HG03196 (cell line): ENCODE results near the gene EFNA5.

ENCODE experiments used
- ATAC-seq: cut with Tn5 transposase; IDR thresholded peaks from one replicate; pipeline ENCODE4 v1.9.1; 2021; ENCODE audit not compliant: unreplicated experiment

Gene EFNA5

GRCh38 chr5:107523029-107523680 lies 147.6 kb downstream of the EFNA5 start:
- no peak for ATAC-seq

GRCh38 chr5:107522456-107522855 lies 148.3 kb downstream of the EFNA5 start:
- ATAC-seq: no peak

DNA sequence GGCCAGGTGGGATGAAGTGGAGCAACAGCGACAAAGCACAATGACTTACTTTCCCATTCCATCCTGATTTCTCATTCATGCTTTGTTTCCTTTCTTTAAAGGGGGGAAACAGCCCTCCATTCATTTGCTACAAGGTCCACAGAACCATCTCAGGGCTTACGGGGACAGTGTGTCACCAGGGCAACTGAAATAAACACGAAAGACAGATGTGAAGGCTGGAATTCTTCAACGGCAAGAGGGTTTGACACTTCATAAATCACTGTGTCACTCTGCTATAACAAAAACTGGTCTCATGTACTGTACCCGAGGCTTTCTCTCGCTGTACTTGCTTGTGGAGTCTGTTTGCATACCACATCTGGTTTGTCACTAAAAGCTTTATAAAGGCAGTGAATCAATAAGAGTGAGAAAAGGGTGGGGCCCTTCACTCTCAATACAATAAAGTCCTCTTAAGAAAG lies 150.8 kb downstream of the EFNA5 start:
- no peak for ATAC-seq

DNA sequence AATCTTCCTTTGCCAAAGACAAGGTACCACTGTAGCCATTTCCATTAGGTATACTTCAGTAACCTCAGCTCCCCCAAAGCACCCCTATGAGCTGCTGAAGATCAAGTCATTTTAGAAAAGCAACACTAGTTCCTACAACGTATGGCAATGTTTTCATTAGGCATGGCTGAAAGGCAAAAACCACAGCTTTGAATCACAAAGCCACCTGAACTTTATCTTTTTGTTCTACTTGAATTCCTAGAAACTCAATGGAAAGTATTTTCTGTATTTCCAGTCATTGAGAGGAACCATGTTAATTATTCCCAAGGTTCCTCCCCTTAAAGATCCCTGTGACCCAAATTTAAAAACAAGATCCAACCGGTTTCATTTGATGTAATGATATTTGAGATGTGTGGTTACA lies 152.1 kb downstream of the EFNA5 start:
- no peak for ATAC-seq

DNA sequence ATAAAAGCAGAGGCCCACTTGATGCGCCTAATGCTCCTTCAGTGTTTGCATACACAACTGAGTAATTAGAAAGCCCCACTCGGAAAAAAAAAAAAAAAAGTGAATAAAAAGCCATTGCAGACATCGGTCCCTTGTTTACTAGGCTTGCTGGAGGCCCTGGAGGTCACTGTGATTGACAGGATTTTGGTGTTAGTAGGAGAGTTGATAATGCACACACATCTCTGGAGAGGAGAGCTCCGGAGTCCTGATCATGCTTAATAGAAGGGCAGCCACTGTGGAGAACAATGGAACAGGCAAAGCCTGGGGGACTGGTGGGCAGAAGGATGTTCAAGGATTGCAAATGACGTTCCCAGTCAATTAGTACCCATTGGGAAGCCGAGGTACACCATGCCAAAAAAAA lies 152.5 kb downstream of the EFNA5 start:
- ATAC-seq: no peak

DNA sequence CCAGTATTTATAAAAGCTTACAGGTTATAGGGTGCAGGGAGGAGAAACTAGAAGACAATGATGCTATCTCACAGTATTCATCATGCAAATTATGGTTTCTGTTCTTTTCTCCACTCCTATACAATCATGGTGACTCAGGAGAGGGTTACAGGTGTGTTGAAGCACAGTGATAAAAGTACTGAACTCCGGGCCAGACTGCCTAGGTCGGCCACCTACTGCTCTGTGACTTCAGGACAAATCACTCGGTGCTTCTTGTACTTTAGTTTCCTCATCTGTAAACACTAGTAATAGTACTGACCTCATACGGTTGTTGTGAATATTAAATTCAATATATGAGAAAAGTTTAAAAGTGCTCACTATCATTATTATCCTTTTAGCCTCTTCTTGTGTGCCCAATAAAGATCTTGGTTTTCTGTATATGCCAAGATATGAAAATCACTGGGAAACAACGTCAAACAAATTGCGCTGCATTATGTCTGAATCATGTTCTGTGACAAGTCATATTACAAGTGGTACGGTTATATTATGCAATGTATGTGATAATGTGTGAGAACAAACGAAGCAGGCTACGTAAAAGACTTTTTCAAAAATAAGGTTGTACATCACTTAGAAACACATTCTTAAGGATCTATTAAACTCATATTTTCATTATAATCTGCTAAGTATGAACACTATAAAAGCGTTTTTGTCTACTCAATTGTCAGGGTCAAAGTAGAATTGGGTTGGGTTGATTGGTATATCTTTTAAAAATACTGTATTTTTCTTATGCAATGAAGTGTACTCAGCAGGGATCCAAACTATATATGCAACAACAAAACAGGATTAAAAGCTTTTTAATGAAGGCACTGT lies 153.3 kb downstream of the EFNA5 start:
- ATAC-seq: no peak

- no peak for ATAC-seq
Measured at GRCh38 chr5:107516452-107517184, 154.1 kb downstream of the EFNA5 start.

DNA sequence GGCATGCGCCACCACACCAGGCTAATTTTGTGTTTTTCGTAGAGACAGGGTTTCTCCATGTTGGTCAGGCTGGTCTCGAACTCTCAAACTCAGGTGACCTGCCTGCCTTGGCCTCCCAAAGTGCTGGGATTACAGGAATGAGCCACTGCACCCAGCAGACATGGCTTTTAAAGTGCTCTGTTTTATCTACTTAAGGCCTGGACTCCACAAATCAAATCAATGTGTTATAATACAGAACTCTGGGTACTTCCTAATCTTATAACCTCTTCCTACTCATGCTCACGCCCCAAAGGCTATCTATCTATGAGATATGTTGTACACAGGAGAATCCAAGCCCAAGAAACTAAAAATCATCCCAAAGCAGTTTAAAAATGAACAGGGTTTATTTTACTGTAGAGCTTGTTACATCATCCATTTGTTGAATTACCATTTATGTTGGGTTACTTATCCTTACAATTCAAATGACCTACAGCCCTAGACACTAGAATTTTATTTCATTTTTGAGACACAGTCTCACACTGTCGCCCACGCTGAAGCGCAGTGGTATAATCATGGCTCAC lies 155.1 kb downstream of the EFNA5 start:
- ATAC-seq: no peak

DNA sequence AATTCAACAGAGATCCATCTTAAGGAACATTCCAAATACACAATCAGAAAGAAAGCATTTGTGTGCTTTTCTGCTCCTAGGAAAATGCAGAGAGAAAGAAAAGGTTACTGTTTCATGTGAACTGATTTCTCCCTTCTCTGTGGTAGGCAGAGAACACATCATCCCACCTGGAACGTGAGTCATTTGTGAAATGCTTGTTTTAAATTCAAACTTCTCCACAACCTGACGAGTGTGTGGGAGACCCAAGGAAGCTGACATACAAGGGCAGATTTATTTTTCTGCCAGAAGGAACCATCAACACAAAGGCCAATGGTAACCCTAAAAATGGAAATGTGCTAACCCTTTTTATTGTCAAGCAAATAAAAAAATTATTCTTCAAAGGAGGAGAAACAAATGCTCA lies 156.4 kb downstream of the EFNA5 start:
- no peak for ATAC-seq

DNA sequence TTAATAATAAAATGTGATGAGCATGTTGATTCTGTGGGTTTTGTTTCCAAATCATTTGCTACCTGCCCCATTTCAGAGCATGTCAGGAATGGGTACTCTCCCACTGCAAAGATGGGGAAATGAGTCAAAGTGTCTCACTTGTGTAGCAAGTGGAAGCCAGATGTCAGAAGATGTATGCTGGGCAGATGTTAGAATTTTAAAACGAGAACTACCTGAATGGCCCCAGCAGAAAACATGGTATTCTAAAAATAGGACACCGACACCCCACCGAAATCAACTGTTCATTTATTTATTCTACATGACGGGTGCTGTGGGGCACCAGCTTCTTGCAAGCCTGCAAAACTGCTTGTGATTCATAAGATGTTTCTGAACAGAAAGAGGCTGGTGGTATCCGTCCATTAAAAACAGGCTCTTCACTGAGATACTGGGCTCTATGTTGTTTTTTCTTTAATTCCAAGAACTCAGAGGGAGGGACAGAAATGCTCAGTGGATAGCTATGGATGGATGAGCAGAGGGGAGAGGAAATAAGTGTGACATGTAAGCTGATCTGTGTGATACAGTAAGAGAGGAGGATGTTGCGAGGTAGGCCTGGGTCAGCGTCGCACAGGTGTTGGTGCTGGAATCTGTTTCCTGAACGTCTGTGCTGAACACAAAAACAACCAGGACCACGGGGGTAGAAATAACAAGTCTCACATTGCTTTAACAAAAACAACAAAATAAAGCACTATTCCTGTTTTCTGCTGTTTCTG lies 157.2 kb downstream of the EFNA5 start:
- no peak for ATAC-seq

GRCh38 chr5:107512029-107512428 lies 158.7 kb downstream of the EFNA5 start:
- ATAC-seq: no peak

DNA sequence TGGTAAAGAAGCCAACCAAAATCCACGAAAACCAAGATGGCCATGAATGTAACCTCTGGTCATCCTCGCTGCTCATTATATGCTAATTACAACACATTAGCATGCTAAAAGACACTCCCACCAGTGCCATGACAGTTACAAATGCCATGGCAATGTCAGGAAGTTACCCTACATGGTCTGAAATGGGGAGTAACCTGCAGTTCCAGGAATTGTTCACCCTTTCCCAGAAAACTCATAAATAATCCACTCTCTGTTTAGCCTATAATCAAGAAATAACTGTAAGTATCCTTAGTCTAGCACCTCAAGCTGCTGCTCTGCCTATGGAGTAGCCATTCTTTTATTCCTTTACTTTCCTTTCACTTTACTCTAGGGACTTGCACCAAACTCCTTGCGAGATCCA lies 160.6 kb downstream of the EFNA5 start:
- no peak for ATAC-seq

DNA sequence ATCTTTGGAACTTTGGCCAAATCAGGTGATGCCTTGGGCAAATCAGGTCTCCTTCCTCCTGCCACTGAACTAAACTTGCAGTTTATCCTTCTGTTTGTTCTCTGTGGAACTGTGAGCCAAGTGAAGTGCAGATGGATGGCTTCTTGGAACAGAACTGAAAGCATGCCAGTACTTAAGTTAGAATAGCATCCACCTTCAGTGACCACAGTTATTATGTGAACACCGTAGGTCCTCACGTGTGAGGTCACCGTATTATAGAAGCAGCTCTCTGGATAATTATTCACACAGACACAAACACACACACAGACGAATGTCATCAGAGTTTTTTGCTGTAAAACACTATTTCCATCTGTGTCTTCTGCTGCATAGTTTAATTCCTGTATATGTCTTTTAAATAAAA lies 162.6 kb downstream of the EFNA5 start:
- ATAC-seq: no peak

DNA sequence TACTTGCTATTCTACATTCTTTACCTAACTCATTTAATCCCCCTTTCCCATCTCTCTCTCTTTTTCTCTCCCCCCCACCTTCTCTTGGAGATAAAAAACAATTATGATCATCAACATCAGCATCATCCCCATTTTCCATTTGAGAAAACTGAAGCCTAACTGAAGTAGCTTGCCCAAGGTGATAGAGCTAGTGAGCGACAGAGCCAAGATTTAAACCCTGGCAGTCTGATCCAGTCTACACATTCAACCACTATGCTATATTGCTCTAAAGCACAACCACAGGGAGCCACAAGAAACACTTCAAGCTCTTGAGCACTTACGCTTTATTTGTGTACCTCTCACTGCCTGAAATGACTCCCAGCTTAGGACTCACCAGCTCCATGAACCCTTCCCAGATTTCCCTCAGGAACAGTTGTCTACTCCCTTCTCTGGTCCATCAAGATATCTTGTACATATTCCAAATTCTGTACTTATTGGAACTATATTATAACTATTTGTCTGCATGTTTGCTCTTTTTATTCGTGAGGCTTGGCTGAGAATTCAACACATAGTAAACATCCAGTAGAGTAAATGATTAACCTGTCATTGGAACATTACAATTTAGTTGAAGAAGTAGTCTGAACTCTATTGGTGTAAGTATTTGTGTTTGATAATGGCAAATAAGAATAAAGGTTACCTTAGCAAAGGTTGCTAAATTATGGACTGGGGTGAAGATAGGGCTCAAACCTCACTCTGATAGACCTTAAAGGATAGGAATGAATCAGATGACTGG lies 164.8 kb downstream of the EFNA5 start:
- no peak for ATAC-seq

DNA sequence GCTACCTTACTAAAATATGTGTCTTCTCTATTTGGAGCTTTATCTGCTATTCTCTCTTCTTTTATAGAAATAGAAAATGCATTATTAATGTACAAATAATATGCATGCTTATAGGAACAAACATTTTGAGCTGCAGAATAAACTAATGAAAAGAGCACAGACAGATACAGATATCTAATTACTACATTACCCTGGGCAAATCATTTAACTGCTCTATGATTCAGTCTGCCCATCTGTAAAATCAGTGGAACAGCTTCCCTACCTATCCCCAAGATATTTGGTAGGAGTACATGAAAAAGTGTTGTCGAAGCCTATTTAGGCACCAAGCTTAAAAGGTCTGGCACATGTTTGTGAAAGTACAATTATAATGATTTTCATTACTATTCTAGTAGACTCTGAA lies 166.3 kb downstream of the EFNA5 start:
- ATAC-seq: no peak

- ATAC-seq: no peak
Measured at GRCh38 chr5:107502676-107503060, 168.1 kb downstream of the EFNA5 start.

DNA sequence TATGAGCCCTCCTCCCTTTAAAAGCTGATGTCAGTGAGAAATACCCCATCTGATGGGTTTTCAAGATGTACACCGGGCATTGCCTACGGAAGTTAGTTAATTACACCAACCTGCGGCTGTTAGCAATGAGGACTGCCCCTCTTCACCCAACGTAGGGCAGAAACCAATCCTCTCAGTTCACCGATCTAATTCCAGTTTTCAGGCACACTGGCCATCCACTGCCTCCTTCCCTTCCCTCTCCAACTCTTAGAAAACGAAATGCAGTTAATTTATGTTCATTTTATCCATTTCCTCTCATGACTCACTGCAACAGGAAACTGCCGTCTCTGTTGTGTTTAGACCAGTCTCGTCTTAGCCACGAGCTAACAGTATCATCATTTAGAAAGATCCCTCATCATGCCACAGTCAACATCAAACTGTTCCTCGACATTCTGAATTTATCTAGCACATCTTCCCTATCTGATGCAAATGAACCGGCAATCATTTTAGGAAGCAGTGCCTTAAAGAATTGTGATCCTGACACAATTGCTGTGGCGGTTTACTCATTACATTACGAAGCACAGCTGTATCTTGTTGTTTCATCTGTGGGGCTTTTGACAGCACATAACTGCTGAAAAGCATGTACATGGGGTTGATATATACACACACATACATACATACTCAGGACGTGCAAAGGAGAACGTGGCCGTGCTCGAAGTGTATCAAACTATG lies 168.6 kb downstream of the EFNA5 start:
- ATAC-seq: no peak

DNA sequence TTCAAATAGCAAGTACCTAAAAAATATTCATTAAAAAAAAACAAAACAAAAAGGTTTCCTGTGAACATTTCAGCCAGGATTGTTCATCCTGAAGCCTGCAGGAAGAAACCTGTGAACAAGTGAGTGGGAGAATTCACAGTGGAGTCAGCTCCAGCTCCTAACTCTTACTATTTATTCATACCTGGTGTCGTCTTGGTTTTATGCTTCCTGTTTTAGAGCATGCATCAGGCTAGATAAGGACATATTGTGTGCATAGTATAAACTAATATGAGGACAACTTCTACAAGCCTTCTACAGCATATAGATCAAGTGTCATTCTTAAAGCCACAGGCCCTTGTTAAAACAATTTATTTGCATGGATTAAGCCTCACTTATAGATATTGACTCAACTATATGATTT lies 169.9 kb downstream of the EFNA5 start:
- ATAC-seq: no peak

DNA sequence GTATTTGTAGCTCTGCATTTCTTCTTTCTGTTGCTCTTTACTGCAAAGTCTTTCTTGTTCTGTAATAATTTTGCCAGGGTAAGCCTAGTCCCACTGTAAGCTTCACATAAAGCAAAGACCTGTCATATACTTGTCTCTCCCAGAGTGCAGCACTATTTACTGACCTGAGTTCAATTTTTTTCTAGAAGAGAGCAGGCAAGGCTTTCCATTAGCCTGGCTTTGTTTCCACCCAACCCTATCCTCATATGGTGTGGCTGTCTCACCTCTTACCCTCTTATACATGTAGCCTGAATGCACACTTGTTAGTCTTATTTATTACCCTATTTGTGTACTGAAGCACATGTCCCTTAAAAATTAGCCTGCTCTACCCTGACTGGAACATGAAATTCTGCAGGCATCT lies 170.4 kb downstream of the EFNA5 start:
- ATAC-seq: no peak
